Measurements from ENCODE around the gene PGBD1.

DNA sequence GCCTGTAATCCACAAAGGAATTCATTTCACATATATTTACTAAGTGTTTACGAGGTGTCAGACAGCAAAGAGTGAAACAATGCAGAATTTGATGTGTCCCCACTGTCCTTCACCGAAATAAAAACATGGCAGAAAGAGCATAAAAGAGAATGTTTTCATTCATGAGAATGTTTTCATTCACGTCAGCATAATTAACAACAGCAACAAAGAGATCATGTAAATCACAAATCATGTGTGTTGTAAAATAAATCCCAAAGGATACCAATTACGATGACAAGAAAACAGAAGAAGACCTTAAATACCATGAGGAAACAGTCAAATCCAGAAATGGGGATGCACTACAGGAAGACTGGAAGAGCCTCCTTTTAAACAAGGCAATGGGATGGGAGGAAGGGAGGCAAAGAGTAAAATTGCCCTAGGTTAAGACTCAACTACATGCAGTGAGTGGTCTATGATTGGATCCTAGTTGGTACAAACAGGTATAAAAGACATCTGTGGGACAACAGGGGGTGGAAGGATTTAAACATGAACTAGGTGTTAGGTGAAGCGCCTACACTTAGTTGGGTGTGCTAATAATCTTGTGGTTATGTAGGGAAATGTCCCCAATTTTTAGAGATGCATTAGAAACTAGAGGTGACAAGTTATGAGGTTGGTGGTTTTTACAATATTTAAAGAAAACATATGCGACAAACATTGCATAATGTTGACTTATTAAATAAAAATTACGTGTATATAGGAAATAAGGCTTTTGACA, 53.1 kb downstream of the PGBD1 start:
- TF ChIP-seq, protein P1, sequence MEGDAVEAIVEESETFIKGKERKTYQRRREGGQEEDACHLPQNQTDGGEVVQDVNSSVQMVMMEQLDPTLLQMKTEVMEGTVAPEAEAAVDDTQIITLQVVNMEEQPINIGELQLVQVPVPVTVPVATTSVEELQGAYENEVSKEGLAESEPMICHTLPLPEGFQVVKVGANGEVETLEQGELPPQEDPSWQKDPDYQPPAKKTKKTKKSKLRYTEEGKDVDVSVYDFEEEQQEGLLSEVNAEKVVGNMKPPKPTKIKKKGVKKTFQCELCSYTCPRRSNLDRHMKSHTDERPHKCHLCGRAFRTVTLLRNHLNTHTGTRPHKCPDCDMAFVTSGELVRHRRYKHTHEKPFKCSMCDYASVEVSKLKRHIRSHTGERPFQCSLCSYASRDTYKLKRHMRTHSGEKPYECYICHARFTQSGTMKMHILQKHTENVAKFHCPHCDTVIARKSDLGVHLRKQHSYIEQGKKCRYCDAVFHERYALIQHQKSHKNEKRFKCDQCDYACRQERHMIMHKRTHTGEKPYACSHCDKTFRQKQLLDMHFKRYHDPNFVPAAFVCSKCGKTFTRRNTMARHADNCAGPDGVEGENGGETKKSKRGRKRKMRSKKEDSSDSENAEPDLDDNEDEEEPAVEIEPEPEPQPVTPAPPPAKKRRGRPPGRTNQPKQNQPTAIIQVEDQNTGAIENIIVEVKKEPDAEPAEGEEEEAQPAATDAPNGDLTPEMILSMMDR (IDR thresholded peaks at IDR 0.05 in 8 of 11, conservative IDR thresholded peaks at IDR 0.05 in 3 of 11): no peak
- TF ChIP-seq POLR2A (IDR thresholded peaks at IDR 0.05) (no peak), POLR2AphosphoS5 (IDR thresholded peaks at IDR 0.05) (no peak)
